Colonic mucosa (tissue), 4 donors: Measurements from ENCODE around the gene GREM1. TPM values are rescaled to one million over a fixed set of nuclear protein-coding genes. Genes with fewer than 3 reads are reported as not detected.

Experiments used
- DNase-seq: peaks from one replicate; pipeline ENCODE4 v3.0.0-alpha.2; 2020
- H3K27ac ChIP-seq: fragments of 200-600 bp; one replicate; pipeline ENCODE4 v1.8.0; 2021
- H3K27me3 ChIP-seq: fragments of 200-600 bp; one replicate; pipeline ENCODE4 v1.8.0; 2021
- H3K36me3 ChIP-seq: fragments of 200-600 bp; one replicate; pipeline ENCODE4 v1.8.0; 2021
- H3K4me1 ChIP-seq: fragments of 200-600 bp; one replicate; pipeline ENCODE4 v1.8.0; 2021; ENCODE audit warnings: mild to moderate bottlenecking
- H3K4me3 ChIP-seq: fragments of 200-600 bp; one replicate; pipeline ENCODE4 v1.8.0; 2021
- H3K9ac ChIP-seq, 2 donors: one replicate each; pipeline ENCODE4 v1.7.0; 2013; ENCODE audit warnings: control low read depth in 2 of 2, low read depth in 2 of 2, low read length in 2 of 2
- H3K9me3 ChIP-seq: fragments of 200-600 bp; one replicate; pipeline ENCODE4 v1.8.0; 2021
- intact Hi-C: fragments of 100-400 bp; cut with DNase I; formaldehyde crosslinking; loops from one replicate; pipeline ENCODE4 v1.14.1; 2022
- total RNA-seq, 2 donors: library from RNA; stranded (reverse); fragmentation: NEBNext Ultra II Directional in 1 of 2; extraction: Animal tissue kit (Norgen Biotek cat#: 25700) in 1 of 2; gene quantifications; one replicate each; pipeline ENCODE4 v1.2.1, GENCODE V29; 2021
- TF ChIP-seq, protein P1 (sequence below): fragments of 200-600 bp; IDR thresholded peaks from one replicate; pipeline ENCODE4 v1.8.0; 2022; ENCODE audit warnings: antibody characterized with exemption, mild to moderate bottlenecking
- donor health status: healthy.
- donor health status: DM: no; HTN: no; CAD: no.
- donor health status: DM: no; HTN: no; CAD: no.

The GREM1 gene
- total RNA-seq, 2 donors from 2014 or later, result 18.9 to 39.3 TPM

DNA sequence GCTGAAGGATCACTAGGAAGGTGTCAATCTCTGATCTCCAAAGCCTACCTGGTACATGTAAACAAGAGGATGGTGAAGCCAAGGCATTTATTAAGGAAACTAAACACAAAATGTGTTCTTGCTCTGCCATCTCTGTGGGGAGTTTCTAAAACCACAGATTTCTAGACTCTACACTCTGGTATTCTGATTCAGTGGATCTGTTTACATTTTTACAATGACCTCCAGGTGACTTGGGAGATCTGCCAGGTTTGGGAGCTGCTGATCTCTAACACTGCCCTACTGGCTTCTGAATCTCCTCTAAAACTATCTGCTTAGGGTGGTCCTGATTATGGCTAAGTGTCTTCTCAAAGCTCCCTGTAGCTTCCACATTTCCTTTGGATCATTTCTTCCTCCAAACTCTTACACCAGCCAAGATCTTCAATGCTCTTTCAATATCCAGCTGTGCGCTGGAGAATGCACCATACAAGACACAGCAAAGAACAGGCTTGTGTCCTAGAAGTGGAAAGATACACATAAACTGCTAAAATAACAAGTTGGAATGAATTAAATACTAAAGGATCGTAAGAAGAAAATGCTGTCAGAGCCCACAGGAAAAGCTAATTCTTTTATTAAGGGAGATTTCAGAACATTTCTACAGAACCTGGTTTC is 72.7 kb downstream of the GREM1 start:
- Histone ChIP-seq H3K9ac (no peak overlapping the region), H3K4me1 (no peaks in the 10 kb centered on the region), H3K4me3 (no peak overlapping the region), H3K27me3 (no peaks in the 10 kb centered on the region), H3K27ac (no peak overlapping the region), H3K36me3 (no peaks in the 10 kb centered on the region), H3K9me3 (no peaks in the 10 kb centered on the region)
- DNase-seq, result no peak
- intact Hi-C loops, result loop anchor here (10.0 kb wide), 1 partner anchor 56 kb away; no protein-coding TSS in a partner anchor
- TF ChIP-seq, protein P1, sequence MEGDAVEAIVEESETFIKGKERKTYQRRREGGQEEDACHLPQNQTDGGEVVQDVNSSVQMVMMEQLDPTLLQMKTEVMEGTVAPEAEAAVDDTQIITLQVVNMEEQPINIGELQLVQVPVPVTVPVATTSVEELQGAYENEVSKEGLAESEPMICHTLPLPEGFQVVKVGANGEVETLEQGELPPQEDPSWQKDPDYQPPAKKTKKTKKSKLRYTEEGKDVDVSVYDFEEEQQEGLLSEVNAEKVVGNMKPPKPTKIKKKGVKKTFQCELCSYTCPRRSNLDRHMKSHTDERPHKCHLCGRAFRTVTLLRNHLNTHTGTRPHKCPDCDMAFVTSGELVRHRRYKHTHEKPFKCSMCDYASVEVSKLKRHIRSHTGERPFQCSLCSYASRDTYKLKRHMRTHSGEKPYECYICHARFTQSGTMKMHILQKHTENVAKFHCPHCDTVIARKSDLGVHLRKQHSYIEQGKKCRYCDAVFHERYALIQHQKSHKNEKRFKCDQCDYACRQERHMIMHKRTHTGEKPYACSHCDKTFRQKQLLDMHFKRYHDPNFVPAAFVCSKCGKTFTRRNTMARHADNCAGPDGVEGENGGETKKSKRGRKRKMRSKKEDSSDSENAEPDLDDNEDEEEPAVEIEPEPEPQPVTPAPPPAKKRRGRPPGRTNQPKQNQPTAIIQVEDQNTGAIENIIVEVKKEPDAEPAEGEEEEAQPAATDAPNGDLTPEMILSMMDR, result no peak

DNA sequence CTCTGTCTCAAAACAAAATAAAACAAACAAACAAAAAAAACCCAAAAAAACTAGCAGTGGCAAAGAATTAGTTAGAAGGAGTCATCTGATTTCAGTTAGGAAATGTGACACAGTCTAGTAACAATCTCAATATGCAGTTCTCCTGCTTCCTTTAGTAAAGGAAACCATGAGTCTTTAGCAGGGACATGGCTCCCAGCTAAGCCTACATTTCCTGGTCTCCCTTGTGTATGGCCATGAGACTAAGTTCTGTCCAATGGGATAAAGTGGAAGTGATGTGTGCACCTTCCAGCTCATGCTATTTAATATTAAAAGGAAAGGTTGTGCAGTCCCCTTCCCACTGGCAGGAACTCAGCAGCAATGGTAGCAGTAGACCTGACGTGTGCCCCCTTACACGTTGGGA is 74.6 kb downstream of the GREM1 start:
- Histone ChIP-seq H3K27ac (no peak overlapping the region), H3K4me1 (no peaks in the 10 kb centered on the region), H3K9me3 (no peaks in the 10 kb centered on the region), H3K9ac (no peak overlapping the region), H3K27me3 (no peaks in the 10 kb centered on the region), H3K36me3 (no peaks in the 10 kb centered on the region), H3K4me3 (no peak overlapping the region)
- intact Hi-C loops, result loop anchor here (10.0 kb wide), 1 partner anchor 58 kb away; no protein-coding TSS in a partner anchor
- no peak for DNase-seq
- TF ChIP-seq, protein P1, result no peak

Other genes with a start within 250 kb of the GREM1 start
- 1 to 10 TPM; 1.8 to 4.2 TPM for gene GOLGA8N, start 124.5 kb upstream of the GREM1 start, total RNA-seq
- 10 to 100 TPM; 19.9 to 55.3 TPM for gene ARHGAP11A, start 102.5 kb upstream of the GREM1 start, total RNA-seq
- 1 to 10 TPM; 4.1 to 9.6 TPM for gene SCG5, start 76.3 kb upstream of the GREM1 start, total RNA-seq